ENCODE measurements around the gene KPNA6. TPM values are rescaled to one million over a fixed set of nuclear protein-coding genes. Genes with fewer than 3 reads are reported as not detected.

KPNA6 gene
- total and polyA plus RNA-seq, 2 of the 13 experiments (the other 11 are each of a cell fraction or from before 2014, with no cell fraction given) = 22.0 to 47.5 TPM

- TF ChIP-seq HMGA1 (CRISPR knock-in tag; conservative IDR thresholded peaks at IDR 0.05) (no peak), ZFP1 (CRISPR knock-in tag; IDR thresholded peaks at IDR 0.05) (no peak), PAF1 (CRISPR knock-in tag; IDR thresholded peaks at IDR 0.05) (no peak), CSRNP1 (CRISPR knock-in tag; IDR thresholded peaks at IDR 0.05) (peak; percentile 83), PREB (CRISPR knock-in tag; IDR thresholded peaks at IDR 0.05) (no peak; the same call in 1 of the 2 replicates), REXO4 (CRISPR knock-in tag; IDR thresholded peaks at IDR 0.05; ENCODE audit: borderline replicate concordance) (no peak), DMAP1 (CRISPR knock-in tag; IDR thresholded peaks at IDR 0.05) (peak; percentile 67), HNRNPL (IDR thresholded peaks at IDR 0.05; ENCODE audit: low read depth, low read length) (no peak), KLF15 (CRISPR knock-in tag; IDR thresholded peaks at IDR 0.05; ENCODE audit: borderline replicate concordance) (no peak), U2AF1 (optimal IDR thresholded peaks at IDR 0.05; ENCODE audit: low read depth, low read length) (no peak), RELA (CRISPR knock-in tag; IDR thresholded peaks at IDR 0.05) (no peak), ZBTB2 (CRISPR knock-in tag; IDR thresholded peaks at IDR 0.05; ENCODE audit: low read depth) (peak; percentile 88), SP1 (IDR thresholded peaks at IDR 0.05) (no peak), SP1 (CRISPR knock-in tag; IDR thresholded peaks at IDR 0.05) (peak; percentile 68; the same call in 1 of the 2 replicates), ZFP37 (CRISPR knock-in tag; IDR thresholded peaks at IDR 0.05; ENCODE audit: borderline replicate concordance) (no peak), ADNP (CRISPR knock-in tag; IDR thresholded peaks at IDR 0.05) (no peak), MNT (IDR thresholded peaks at IDR 0.05) (0 out of 2 replicates have a peak, but pooled peaks have one; percentile 3), HOXA7 (CRISPR knock-in tag; IDR thresholded peaks at IDR 0.05) (no peak), SRY (CRISPR knock-in tag; IDR thresholded peaks at IDR 0.05) (no peak), SOX6 (IDR thresholded peaks at IDR 0.05) (no peak), SOX6 (CRISPR knock-in tag; IDR thresholded peaks at IDR 0.05) (peak; percentile 80), ZNF138 (CRISPR knock-in tag; IDR thresholded peaks at IDR 0.05; ENCODE audit: low read depth) (no peak), ZBTB7A (CRISPR knock-in tag; IDR thresholded peaks at IDR 0.05) (0 out of 2 replicates have a peak, but pooled peaks have one; percentile 19), BCL3 (CRISPR knock-in tag; IDR thresholded peaks at IDR 0.05) (peak; percentile 44), JDP2 (CRISPR knock-in tag; IDR thresholded peaks at IDR 0.05; ENCODE audit: borderline replicate concordance) (no peak), MBNL3 (CRISPR knock-in tag; conservative IDR thresholded peaks at IDR 0.05) (no peak)
Measured at GRCh38 chr1:32072622-32073298, 35.1 kb upstream of the KPNA6 start, which contains the start of gene TMEM39B (continued).
